ENCODE measurements around the gene LINC01488. TPM values are rescaled to one million over a fixed set of nuclear protein-coding genes. Genes with fewer than 3 reads are reported as not detected.
A peak's percentile ranks its signal among the peaks of the same experiment; 100 is the strongest.

Gene LINC01488
- total and polyA plus RNA-seq, 2 donors from 2014 or later, result not detected

- Histone ChIP-seq H3K27me3 (ENCODE audit: control insufficient read depth, insufficient read depth, low read length) (no peaks in the 10 kb centered on the region), H3K9ac (ENCODE audit: low read length in 3 of 3) (no peak overlapping the region), H3K4me3 (ENCODE audit: low read length in 3 of 3) (no peak overlapping the region), H3K9me3 (ENCODE audit: control insufficient read depth in 2 of 3, insufficient read depth in 1 of 3, low read length in 3 of 3) (no peaks in the 10 kb centered on the region), H3K27ac (ENCODE audit: low read depth in 2 of 2, low read length in 2 of 2) (no peak overlapping the region), H3K4me1 (ENCODE audit: control insufficient read depth in 2 of 3, insufficient read depth in 2 of 3, low read depth in 1 of 3, low read length in 3 of 3) (no peaks in the 10 kb centered on the region), H3K36me3 (ENCODE audit: control insufficient read depth in 2 of 3, insufficient read depth in 3 of 3, low read length in 3 of 3) (no peaks in the 10 kb centered on the region)
- intact Hi-C loops (cut with DNase I), result no loop called here
- FAIRE-seq (no peak), DNase-seq (peak in 1 of 5 donors; percentile 51)
- TF ChIP-seq, protein P1, sequence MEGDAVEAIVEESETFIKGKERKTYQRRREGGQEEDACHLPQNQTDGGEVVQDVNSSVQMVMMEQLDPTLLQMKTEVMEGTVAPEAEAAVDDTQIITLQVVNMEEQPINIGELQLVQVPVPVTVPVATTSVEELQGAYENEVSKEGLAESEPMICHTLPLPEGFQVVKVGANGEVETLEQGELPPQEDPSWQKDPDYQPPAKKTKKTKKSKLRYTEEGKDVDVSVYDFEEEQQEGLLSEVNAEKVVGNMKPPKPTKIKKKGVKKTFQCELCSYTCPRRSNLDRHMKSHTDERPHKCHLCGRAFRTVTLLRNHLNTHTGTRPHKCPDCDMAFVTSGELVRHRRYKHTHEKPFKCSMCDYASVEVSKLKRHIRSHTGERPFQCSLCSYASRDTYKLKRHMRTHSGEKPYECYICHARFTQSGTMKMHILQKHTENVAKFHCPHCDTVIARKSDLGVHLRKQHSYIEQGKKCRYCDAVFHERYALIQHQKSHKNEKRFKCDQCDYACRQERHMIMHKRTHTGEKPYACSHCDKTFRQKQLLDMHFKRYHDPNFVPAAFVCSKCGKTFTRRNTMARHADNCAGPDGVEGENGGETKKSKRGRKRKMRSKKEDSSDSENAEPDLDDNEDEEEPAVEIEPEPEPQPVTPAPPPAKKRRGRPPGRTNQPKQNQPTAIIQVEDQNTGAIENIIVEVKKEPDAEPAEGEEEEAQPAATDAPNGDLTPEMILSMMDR (IDR thresholded peaks at IDR 0.05; ENCODE audit: borderline replicate concordance, extremely low read depth, insufficient read depth), result no peak
Measured at GRCh38 chr11:69488543-69488940, 7.1 kb downstream of the LINC01488 start.

DNA sequence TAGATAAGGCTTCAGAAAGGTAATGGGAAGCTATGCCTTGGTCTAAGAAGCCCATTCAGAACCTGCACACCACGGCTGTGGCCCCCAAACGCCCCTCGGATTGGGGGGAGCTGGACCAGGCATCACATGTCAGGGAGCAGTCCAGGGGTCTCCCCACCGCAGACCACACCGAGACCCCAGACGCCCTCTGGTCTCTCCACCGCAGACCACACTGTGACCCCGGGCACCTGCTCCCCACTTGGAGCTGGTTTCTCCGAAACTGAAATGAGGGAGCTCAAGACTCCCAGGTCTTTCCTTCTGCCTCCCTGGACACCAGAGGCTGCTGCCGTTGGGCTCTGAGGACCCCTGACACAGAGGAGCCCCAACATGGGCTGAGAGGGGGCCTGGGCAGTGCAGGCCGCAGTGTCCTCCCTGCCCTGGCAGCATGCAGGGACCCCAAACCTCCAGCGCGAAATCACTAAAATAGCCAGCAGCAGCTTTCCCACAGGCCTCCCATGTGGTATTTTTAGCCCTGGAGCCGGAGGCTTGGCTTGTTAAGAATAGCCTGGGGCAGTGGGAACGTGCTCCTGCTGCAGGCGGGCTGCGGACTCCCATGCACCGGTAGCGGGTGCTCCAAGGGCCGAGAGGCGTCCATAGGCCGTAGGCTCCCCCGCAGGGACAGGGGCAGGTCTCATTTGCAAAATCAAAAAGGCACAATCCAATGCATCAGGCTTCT is 7.7 kb downstream of the LINC01488 start:
- FAIRE-seq (no peak), DNase-seq (peak in 1 of 5 donors; percentile 60)
- Histone ChIP-seq H3K9ac (ENCODE audit: low read length in 3 of 3) (no peak overlapping the region), H3K4me3 (ENCODE audit: low read length in 3 of 3) (no peak overlapping the region), H3K27ac (ENCODE audit: low read depth in 2 of 2, low read length in 2 of 2) (no peak overlapping the region), H3K9me3 (ENCODE audit: control insufficient read depth in 2 of 3, insufficient read depth in 1 of 3, low read length in 3 of 3) (no peaks in the 10 kb centered on the region), H3K36me3 (ENCODE audit: control insufficient read depth in 2 of 3, insufficient read depth in 3 of 3, low read length in 3 of 3) (no peaks in the 10 kb centered on the region), H3K27me3 (ENCODE audit: control insufficient read depth, insufficient read depth, low read length) (no peaks in the 10 kb centered on the region), H3K4me1 (ENCODE audit: control insufficient read depth in 2 of 3, insufficient read depth in 2 of 3, low read depth in 1 of 3, low read length in 3 of 3) (no peaks in the 10 kb centered on the region)
- TF ChIP-seq, protein P1 (IDR thresholded peaks at IDR 0.05; ENCODE audit: borderline replicate concordance, extremely low read depth, insufficient read depth), result no peak
- intact Hi-C loops (cut with DNase I), result no loop called here

- Histone ChIP-seq H3K9me3 (ENCODE audit: control insufficient read depth in 2 of 3, insufficient read depth in 1 of 3, low read length in 3 of 3) (no peaks in the 10 kb centered on the region), H3K27ac (ENCODE audit: low read depth in 2 of 2, low read length in 2 of 2) (no peak overlapping the region), H3K9ac (ENCODE audit: low read length in 3 of 3) (no peak overlapping the region), H3K27me3 (ENCODE audit: control insufficient read depth, insufficient read depth, low read length) (no peaks in the 10 kb centered on the region), H3K4me1 (ENCODE audit: control insufficient read depth in 2 of 3, insufficient read depth in 2 of 3, low read depth in 1 of 3, low read length in 3 of 3) (no peaks in the 10 kb centered on the region), H3K4me3 (ENCODE audit: low read length in 3 of 3) (no peak overlapping the region), H3K36me3 (ENCODE audit: control insufficient read depth in 2 of 3, insufficient read depth in 3 of 3, low read length in 3 of 3) (no peaks in the 10 kb centered on the region)
- intact Hi-C loops (cut with DNase I), result no loop called here
- FAIRE-seq (no peak), DNase-seq (peak in 1 of 5 donors; percentile 50)
- TF ChIP-seq, protein P1 (IDR thresholded peaks at IDR 0.05; ENCODE audit: borderline replicate concordance, extremely low read depth, insufficient read depth), result no peak
Measured at GRCh38 chr11:69489746-69490365, 8.4 kb downstream of the LINC01488 start.
